RPMI8226 (cell line): Measurements from ENCODE around the gene TMC4.

Source experiments
- DNase-seq: peaks from one replicate; pipeline ENCODE4 v3.0.0-alpha.2; 2015

Gene TMC4

GRCh38 chr19:54127688-54128440 lies 45.1 kb downstream of the TMC4 start:
- no peak for DNase-seq

- DNase-seq, result no peak
Measured at GRCh38 chr19:54125713-54126112, 47.2 kb downstream of the TMC4 start.

- DNase-seq, result no peak
Measured at GRCh38 chr19:54124393-54124792, 48.6 kb downstream of the TMC4 start.

GRCh38 chr19:54123682-54124081 lies 49.3 kb downstream of the TMC4 start:
- DNase-seq, result no peak

- DNase-seq, result no peak
Measured at GRCh38 chr19:54121259-54121658, 51.7 kb downstream of the TMC4 start.

- DNase-seq, result peak; percentile 99
Measured at GRCh38 chr19:54115109-54116063, 57.6 kb downstream of the TMC4 start, which contains the start of the genes PRPF31 and TFPT. Gene PRPF31, plus strand, starts transcription at chr19:54115754. Its CDS starts 2,525 bp downstream, at chr19:54118279. Gene TFPT, minus strand, starts transcription at chr19:54115657. Its CDS starts 388 bp downstream, at chr19:54115269.

- no peak for DNase-seq
Measured at GRCh38 chr19:54114340-54115108, 58.4 kb downstream of the TMC4 start.
